CMK (cell line): Measurements from ENCODE around the gene ITIH3.

Experiments used
- DNase-seq: peaks from one replicate; pipeline ENCODE4 v3.0.0-alpha.2; 2010; ENCODE audit warnings: low read depth

ITIH3 gene

GRCh38 chr3:52827441-52827840 lies 32.8 kb downstream of the ITIH3 start:
- DNase-seq, result no peak

- DNase-seq, result no peak
These were observed 33.3 kb downstream of the ITIH3 start for GRCh38 chr3:52827866-52828376.

- DNase-seq, result no peak
These were observed 34.9 kb downstream of the ITIH3 start for GRCh38 chr3:52829482-52829881.

- DNase-seq, result no peak
These were observed 35.4 kb downstream of the ITIH3 start for GRCh38 chr3:52829906-52830463.

- no peak for DNase-seq
These were observed 36.1 kb downstream of the ITIH3 start, which contains the start of gene ITIH4 for GRCh38 chr3:52830535-52831258. TSS of gene ITIH4 (minus strand) at chr3:52830672. CDS start at chr3:52830642, 30 bp downstream.

GRCh38 chr3:52831500-52832301 lies 37.1 kb downstream of the ITIH3 start:
- DNase-seq, result no peak

GRCh38 chr3:52833202-52833601 lies 38.6 kb downstream of the ITIH3 start:
- no peak for DNase-seq

GRCh38 chr3:52834871-52835501 lies 40.4 kb downstream of the ITIH3 start, which contains the start of gene MUSTN1:
TSS of gene MUSTN1 (minus strand) at chr3:52835019. CDS start at chr3:52834948, 71 bp downstream.
- DNase-seq, result no peak

GRCh38 chr3:52835766-52836470 lies 41.3 kb downstream of the ITIH3 start:
- no peak for DNase-seq

GRCh38 chr3:52836471-52836845 lies 41.9 kb downstream of the ITIH3 start:
- DNase-seq, result no peak

- DNase-seq, result no peak
These were observed 42.4 kb downstream of the ITIH3 start for GRCh38 chr3:52836986-52837385.

- no peak for DNase-seq
These were observed 44.1 kb downstream of the ITIH3 start for GRCh38 chr3:52838561-52839267.

GRCh38 chr3:52839268-52839575 lies 44.6 kb downstream of the ITIH3 start:
- DNase-seq, result no peak

GRCh38 chr3:52839892-52840545 lies 45.4 kb downstream of the ITIH3 start:
- DNase-seq, result no peak

- DNase-seq, result no peak
These were observed 46.8 kb downstream of the ITIH3 start for GRCh38 chr3:52841211-52841980.

GRCh38 chr3:52841981-52842340 lies 47.4 kb downstream of the ITIH3 start:
- no peak for DNase-seq

GRCh38 chr3:52842424-52842823 lies 47.8 kb downstream of the ITIH3 start:
- no peak for DNase-seq

- no peak for DNase-seq
These were observed 48.7 kb downstream of the ITIH3 start for GRCh38 chr3:52843108-52843865.

GRCh38 chr3:52843881-52844280 lies 49.3 kb downstream of the ITIH3 start:
- no peak for DNase-seq
